Colon (tissue), 2 donors: ENCODE results near the gene PHRF1.

Experiments used
- FAIRE-seq: peaks from 2 replicates; lab custom pipeline; 2012; peaks lifted over from hg19 to GRCh38; lab: Jason Lieb, UNC
- donor health status: control.
- donor health status: control.

Gene PHRF1

DNA sequence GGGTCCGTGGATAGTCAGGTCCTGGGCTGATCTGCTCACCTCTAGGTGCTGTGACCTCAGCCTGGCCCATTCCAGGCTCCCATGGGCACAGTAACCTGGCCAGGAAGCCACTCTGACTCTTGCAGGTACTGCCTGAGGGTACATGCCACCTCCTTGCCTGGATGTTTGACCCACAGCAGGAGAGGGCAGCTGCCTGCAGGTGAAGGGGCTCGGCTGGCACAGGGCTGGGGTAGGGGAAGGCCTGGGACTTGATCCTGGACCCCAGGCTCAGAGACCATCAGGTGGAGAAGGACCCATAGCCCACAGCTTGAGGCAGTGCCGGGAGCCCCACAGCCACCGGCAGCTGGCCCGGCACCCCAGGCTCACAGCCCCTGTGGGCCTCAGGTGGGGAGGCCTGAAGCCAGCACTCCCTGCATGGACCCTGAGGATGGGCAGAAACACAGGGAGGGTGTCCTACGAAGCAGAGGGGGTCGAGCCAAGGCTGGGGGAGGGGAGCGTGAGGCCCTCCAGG lies 36.2 kb upstream of the PHRF1 start:
- no peak for FAIRE-seq

DNA sequence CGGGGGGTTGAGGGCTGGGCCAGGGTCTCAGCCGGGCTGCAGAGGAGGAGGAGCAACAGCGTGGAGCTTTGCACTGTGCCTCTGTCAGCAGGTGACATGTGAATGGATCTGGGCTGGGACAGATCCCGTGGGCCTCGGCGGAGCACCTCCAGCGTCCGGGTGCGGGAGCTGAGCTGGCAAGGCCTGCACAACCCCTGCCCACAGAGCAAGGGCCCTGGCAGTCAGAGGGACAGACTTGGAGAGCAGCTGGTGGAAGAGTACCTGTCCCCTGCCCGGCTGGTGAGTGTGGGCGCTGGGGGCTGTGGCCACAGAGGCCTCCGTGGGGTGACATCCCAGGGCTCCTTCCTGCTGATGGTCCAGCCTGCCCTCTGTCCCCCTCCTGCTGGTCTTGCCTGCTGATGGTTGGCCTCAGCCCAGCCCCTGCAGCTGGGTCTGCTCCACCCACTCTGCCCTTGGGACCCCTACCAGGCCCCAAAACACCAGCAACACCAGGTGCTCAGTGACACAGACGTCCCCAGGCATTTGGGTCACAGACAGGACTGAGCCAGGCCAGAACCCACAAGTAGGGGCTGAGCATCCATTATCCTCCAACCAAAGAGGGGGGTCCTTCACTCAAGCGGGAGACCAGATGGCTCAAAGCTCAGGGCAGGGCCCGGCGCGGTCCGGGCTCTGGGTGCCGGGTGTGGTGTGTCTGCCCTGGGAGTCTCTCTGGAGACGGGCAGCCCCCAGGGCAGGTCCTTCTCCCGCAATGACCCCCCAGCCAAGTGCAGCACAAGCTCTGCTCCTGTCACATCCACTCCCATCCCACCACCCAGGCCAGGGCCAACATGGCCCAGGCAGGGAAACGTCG lies 35.5 kb upstream of the PHRF1 start:
- FAIRE-seq, result no peak

DNA sequence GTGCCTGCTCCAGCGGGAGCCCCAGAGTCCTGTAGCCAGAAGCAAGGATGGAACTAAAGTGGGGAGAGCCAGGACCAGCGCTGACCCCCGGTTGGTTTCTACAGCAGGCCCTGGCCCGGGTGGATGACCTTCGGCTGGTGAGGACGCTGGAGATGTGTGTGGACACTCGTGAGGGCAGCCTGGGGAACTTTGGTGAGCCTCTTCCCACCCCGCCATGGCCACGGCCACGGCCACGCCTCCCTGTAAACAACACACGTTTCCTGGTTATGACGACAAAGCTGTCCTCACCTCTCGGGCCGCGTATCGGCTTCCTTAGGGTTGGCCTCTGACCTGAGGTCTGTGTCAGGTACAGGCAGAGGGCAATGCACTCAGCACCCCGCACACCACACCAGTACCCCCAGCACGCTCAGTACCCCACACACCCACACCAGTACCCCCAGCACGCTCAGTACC lies 34.8 kb upstream of the PHRF1 start:
- no peak for FAIRE-seq

DNA sequence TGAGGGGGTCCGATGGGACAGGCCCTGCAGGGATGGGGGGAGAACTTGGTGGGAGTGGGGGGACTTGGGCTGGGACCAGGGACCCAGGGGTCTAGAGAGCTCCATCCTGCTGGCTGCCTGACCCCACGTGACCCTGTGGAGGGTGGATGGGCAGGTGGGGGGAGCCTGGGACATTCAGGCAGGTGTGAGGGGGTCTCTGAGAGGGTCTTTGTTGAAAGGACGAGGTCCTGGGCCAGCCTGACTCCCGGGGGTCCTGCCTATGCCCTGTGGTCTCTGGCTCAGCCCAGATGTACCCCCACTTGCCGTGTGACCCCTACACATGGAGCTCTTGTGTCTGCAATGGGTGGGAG lies 31.5 kb upstream of the PHRF1 start:
- no peak for FAIRE-seq

DNA sequence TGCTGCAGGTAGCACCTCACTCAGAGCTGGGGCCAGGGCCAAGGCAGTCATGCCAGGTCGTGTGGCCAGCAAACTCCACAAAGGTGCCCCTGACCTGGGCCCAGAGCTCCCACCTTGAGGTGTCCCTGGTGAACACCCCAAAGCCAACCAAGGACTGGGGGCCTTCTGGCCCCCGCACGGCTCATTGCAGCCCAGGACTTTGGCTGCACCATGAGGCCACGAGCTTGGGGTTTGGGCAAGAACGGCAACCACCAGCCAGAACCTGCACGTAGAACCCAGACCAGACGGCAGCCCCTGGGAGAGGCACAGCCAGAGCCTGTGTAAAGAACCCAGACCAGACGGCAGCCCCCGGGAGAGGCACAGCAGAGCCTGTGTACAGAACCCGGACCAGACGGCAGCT lies 31.1 kb upstream of the PHRF1 start:
- no peak for FAIRE-seq

DNA sequence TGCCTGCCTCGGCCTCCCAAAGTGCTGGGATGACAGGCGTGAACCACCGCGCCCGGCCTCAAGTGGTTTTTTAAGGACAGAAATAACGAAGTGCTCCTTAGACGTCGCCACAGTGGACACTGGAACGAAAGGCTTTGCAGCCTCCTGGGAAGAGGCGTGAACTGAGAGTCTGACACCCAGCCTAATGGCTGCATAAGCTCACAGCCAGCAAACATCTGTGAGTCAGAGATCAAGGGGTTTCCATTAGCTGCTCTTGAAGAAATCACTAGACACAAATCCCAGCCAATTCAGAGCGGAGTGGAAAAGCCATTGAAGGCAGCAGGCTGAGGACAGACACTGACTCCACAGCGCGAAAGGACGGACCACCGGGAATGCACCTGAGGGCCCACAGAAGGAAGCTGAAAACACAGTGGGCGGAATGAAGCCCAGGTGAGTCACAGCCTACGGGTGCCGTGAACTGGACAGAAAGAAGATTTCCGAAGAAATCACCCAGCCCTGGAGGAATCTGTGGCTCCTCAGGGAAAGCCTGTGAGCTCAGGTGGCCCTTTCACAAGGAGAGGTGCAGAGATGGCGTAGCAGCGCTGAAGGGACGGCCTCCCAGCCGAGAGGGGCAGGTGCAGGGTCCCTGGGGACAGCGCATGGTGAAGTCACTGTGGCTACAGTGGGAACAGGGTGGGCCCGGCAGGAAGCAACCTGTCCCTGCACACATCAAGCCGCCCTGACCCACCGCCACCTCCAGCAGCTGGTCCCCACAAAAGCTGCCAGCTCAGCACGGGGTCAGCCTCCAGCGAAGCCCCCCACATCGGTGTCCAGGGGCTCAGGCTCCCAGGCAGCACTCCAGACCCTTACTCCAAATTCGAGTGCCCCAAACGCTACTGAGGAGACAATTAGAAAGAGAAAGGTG lies 27.3 kb upstream of the PHRF1 start:
- no peak for FAIRE-seq

DNA sequence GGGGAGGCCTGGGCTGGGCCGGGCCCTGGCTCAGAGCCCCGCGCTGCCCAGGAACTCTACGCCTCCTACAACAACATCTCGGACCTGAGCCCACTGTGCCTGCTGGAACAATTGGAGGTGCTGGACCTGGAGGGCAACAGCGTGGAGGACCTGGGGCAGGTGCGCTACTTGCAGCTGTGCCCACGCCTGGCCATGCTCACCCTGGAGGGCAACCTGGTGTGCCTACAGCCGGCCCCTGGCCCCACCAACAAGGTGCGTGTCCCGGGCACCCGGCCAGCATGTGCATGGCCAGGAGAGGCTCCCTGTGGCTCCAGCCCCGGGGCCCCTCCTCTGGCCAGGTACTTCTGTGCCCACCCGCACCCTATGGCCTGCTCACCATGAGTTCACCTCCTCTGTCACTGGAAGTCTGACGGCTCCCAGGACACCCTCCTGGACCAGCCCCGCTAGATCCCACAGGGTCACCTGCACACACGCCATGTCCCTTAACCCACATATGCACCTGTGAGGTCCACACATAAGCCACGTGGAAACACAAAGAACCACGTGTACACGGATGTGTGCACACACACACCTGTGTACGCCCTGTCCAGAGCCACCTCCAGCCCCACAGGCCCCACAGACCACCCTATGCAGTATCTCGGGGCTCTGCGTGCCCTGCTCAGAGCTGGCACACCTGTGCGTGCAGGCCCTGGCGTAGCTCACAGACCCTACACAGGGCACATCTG lies 26.1 kb upstream of the PHRF1 start:
- no peak for FAIRE-seq

DNA sequence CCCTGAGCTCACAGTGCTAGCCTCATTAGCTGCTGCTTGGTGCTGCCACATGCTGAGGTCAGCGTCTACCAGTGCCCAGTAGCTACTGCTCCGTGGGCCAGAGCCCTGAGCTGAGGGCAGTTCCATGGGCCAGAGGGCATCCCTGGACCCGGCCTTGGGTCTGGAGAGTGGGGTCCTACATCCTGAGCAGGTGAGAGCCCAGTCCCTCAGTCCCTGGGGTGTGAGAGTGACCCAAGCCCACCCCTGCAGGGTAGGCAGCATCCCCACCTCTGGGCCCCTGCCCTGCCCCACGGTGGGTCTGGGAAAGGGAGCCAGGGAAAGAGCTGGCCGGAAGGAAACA lies 25.6 kb upstream of the PHRF1 start:
- FAIRE-seq, result no peak

DNA sequence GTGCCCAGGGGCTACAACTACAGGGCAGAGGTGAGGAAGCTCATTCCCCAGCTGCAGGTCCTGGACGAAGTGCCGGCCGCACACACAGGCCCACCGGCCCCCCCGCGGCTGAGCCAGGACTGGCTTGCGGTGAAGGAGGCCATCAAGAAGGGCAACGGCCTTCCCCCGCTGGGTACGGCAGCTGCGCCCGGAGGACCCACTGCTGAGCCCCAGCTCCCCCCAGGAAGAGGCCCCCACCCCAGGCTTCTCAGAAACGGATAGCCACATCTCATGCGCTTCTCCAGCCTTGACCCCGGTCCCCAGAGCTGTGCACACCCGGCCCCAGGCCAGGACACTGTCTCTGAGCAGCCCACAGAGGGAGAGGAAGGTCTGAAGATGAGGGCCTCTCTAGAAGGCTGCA lies 25.1 kb upstream of the PHRF1 start:
- FAIRE-seq, result no peak

DNA sequence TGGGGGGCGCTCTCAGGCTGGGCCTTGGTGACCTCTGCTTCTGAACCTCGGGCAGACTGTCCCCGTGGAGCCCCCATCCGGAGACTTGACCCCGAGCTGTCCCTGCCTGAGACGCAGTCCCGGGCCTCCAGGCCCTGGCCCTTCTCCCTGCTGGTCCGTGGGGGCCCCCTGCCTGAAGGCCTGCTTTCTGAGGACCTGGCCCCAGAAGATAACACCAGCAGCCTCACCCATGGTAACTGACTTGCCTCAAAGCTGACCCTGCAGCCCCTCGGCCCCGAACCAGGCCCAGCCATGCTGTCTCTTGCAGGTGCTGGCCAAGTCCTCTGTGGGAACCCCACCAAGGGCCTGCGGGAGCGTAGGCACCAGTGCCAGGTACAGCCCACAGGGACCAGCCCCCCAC lies 24.7 kb upstream of the PHRF1 start:
- FAIRE-seq, result no peak

DNA sequence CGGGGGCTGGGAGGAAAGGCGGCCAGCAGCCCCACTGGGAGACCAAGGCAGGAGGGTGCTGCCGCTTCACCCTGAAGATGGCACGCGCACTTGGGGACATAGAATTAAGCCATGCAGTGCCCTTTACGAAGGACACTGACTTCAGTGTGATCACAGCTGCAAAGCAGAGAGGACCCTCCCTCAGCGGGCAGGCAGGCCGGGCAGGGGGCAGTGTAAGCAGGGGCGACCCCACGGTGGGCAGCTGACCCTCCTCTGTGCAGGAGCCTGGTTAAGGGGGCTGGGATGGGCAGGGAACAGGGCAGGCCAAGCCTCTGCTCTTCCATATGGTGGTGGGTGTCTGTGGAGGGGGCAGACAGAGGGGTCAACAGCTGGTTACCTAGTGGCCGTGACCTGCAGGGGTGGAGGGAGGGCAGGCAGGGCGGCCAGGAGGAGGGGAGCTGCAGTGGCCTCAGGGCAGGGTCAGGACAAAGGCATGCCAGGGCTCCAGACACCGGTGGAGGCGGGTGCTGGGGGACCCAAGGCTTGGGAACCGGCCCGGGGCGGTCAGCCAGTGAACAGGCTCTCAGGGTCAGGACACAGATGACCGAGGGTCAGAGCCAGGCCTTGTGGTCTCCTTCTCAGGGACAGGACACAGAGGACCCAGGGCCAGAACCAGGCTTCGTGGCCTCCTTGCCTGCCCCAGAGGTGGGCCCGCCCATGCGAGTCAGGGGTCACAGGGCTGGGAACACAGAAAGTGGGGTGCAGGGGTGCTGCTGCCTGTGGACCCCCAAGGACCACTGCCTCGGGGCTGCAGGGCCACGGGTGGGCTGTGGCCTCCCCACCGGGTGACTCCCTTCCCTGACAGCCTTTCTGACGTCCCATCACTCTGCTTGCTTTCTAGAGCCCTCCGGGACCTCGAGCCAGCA lies 22.9 kb upstream of the PHRF1 start:
- no peak for FAIRE-seq

DNA sequence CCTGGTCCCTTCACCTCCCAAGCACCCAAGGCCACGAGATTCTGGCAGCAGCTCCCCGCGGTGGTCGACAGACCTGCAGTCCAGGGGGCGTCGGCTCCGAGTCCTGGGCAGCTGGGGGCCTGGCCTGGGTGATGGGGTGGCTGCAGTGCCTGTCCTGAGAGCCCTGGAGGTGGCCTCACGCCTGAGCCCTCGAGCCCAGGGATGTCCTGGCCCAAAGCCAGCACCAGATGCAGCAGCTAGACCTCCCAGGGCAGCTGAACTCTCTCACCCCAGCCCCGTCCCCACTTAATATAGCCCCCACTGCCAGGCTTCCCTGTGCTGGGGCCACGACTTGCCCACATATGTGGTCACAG lies 22.3 kb upstream of the PHRF1 start:
- FAIRE-seq, result no peak

DNA sequence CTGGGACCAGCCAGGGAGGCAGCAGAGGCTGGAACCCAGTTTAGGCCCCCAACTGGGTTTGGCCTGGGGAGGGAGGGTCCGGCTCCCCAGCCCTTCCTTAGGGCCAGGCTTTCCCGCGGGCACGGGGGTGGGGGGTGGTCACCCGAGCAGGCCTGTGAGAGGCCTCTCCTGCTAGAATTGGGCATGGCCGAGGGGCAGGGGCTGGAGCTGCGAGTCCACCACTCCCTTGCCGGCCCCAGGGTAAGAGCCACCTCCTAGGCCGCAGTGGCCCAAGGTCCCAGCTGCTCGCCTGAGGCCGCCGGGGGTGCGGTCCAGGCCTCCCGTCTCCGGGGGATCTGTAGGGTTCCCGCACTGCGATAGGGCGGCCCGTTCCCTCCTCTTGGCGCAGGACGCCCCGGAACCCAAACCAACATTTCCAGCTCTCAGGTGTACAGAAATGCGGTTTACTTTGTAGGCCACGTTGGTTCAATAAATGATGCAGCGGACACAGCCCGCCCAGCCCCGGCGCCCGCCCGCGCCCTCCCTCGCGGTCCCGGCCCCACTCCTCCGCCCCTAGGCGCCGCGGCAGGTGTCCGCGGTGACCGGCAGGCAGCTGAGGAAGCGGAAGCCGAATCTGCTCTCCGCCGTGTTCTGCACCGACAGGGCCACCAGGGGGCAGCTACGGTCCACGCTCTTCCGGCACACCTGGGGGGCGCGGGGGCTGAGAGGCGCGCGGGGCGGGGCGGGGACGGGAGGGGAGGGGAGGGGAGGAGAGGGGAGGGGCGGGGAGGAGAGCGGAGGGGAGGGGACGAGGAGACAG lies 21.6 kb upstream of the PHRF1 start:
- no peak for FAIRE-seq

DNA sequence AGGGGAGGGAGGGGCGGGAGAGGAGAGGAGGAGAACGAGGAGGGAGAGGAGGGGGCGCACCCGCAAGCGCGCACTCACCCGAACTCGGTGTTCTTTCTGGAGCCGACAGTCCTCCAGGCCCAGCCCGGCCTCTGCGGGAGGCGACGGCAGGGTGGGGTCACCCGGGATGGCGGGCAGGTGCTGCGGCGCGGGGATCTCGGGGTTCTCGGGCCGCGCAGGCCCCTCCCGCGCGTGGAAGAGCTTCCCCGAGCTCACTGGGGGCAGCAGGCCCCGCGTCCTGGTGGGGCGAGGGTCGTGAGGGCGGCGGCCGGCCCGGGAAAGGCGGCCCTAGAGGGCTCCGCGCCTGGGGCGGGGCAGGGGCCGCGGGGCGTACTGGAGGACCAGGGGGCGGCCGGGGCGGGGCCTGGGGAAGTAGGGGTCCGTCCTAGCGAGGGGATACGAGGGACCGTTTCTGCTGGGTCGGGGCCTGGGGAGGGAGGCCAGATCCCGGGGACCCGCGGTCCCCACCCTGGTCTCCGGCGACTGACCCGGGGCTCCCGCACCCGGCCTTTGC lies 21.0 kb upstream of the PHRF1 start:
- no peak for FAIRE-seq

DNA sequence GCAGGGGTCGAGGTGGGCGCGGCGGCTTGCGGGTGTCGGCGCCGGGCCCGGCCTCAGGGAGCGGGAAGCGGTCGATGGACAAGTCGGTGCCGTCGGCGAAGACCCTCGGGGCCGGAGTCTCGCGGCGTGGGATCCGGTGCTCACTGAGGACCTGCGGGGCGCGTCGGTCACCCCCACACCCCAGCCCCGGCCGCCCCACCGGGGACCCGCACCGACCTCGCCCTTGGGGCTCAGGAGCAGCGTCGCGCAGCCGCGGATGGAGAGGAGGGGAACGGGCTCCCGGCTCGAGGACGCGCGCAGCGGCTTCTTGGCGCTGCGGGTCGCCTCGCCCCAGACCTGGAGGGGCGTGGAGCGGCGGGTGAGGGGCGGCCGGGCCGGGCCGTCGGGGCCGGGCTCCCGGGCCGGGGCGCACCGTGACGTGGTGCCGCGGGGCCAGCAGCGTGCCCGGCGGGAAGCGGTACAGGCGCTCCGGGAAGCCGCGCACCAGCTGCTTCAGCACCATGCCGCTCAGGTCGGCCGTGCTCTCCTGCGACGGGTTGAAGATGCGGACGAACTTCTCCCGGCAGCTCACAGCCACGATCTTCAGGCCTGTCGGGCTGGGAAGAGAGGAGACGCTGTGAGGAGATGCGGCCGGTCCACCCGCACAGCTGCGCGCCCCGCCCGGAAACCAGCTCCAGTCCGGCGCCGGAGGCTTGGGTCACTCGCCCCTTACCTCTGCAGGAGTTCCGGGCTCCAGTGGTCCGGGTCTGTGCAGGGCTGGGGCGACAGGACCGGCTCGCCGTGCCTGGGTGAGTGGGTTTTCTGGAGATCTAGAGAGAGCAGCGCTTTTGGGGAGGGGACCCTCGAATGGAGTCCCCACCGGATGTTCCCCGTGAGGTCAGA lies 20.2 kb upstream of the PHRF1 start:
- no peak for FAIRE-seq

DNA sequence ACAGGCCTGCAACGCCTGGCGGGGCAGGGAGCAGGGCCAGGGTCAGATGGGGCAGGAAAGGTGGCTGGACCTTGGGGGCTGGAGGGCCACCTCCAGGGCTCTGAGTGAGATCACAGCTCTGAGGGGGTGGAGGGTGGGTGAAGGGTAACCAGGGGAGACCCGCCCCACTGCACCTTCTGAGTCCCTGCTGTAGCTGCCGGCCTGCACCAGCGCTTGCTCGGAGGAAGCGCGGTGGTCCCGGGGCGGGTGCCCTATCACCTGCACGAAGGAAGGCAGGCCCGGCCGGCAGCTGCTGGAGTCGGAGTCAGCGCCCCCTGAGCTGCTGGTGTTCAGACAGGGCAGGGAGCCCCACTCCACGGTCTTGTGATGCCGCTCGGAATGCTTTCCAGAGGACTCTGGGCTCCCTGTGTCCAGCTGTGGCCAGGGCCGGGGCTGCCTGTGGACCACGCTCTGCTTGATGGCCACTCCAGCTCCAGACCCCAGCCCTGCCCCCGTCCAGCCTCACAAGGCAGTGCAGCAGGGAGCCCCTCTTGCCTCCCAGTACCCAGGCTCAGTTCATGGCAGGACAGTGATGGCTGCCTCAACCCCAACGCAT lies 19.5 kb upstream of the PHRF1 start:
- FAIRE-seq, result no peak

DNA sequence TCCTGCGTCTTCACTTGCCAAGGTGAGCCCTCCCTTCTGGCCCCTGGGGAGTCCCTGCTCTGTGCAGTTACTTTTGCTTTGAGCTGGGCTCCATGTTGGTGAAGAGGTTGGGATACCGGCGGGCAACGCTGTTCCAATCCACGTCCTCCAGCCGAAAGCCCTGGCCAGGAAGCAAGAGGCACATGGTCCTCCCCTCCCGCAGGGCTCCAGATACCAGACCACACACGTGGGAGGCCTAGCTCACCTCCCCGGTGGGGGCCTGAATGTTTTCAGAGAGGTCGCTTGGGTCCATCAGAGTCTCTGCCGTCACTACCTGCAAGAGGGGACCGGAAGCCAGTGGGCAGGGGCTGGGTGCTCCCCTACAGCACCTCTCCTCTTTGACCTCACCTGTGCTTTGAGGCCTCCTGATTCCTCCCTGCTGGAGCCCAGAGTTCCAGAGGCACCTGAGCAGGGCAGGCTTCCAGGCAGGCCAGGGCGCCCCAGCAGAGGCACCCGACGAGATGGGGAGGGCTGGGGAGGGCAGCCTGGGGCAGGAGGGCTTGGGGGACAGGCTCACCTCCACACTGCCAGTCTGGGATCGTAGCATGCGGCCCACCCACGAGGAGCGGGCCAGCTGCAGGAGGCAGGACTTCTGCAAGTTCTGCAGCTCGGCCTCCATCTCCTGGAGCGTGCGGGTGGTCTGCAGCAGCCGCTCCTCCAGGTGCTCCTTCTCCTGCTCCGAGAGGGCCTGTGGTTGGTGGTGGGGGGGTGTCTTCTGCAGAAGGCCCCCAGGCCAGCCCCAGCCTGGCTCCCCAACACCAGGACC lies 18.7 kb upstream of the PHRF1 start:
- no peak for FAIRE-seq

DNA sequence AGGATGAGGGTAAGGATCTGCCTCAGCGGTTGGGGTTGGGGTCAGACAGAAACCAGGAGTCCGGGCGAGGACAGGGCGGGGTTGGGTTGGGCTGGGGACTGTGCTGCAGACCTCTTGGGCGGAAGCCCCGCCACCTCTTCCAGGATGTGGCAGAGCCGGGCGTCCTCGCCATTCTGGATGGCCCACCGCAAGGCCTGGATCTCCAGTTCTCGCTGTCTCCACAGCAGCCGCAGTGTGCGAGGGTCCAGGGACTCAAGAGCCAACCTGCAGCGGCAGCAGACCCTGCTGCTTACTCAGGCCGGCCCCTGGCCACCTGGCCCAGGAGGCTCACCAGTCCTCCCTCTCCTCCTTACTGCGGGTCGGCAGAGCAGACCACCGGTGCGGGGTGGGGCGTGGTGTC lies 17.8 kb upstream of the PHRF1 start:
- no peak for FAIRE-seq
